Loucy (cell line): Measurements from ENCODE around the gene EMC10.

Experiments used
- CTCF ChIP-seq: fragments of 200-600 bp; sonication (generic); conservative IDR thresholded peaks from 2 replicates; pipeline ENCODE4 v1.5.1; 2014; ENCODE audit warnings: mild to moderate bottlenecking, antibody characterized with exemption, low read length
- EZH2phosphoT487 ChIP-seq: fragments of 200-600 bp; IDR thresholded peaks from 2 replicates; pipeline ENCODE4 v1.6.1; 2018; ENCODE audit warnings: antibody characterized with exemption, mild to moderate bottlenecking, moderate library complexity, borderline replicate concordance

GRCh38 chr19:50476224-50476906 lies at the start of gene EMC10, which contains the start of gene GARIN5A:
- no peak for TF ChIP-seq CTCF
- no peak for TF ChIP-seq EZH2phosphoT487
